ENCODE measurements around the gene C20orf173. TPM values are rescaled to one million over a fixed set of nuclear protein-coding genes. Genes with fewer than 3 reads are reported as not detected.
"Not testable (repeated sequence)": the region's sequence is repeated elsewhere in the genome, so short reads cannot be mapped to it uniquely, and the experiment has no call there.

C20orf173 gene
- total RNA-seq, 2 donors from 2014 or later = not detected

DNA sequence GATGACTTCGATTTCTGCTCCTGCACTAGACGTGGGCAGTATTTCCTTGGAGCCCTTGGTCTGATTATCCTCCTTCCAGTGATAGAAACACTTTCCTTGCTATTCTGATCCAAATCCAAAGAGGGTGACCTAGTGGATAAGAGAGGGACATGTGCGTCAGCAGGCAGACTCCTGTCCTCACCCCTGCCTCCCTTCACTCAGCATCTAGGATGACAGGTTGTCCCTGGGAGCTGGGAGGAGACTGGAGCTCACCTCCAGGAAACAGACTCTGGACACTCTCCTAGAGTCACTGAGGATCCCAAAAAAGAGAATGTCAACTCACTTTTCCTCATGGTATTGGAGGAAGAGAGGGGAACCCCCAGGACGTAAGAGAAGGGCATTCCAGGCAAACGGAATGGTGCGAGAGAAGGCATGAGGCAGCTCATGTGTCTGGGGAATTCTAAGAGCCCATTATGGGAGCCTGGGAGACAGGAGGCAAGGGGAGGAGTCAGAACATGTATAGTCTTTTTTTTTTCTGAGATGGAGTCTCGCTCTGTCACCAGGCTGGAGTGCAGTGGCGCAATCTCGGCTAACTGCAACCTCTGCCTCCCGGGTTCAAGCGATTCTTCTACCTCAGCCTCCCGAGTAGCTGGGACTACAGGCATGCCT, 2.2 kb downstream of the C20orf173 start:
- Histone ChIP-seq H3K27ac (no peak overlapping the region), H3K4me1 (ENCODE audit: control insufficient read depth in 1 of 2, low read depth in 2 of 2) (no peaks in the 10 kb centered on the region), H3K27me3 (replicated peaks; ENCODE audit: insufficient read depth) (no peaks in the 10 kb centered on the region), H3K4me3 (no peak overlapping the region), H3K9me3 (no peaks in the 10 kb centered on the region), H3K36me3 (no peaks in the 10 kb centered on the region)
- no peak for TF ChIP-seq CTCF (IDR thresholded peaks at IDR 0.05)
- no peak for DNase-seq (ENCODE audit: low spot score)
- no peak for ATAC-seq (ENCODE audit: insufficient number of reproducible peaks, low FRiP score, low read depth)

DNA sequence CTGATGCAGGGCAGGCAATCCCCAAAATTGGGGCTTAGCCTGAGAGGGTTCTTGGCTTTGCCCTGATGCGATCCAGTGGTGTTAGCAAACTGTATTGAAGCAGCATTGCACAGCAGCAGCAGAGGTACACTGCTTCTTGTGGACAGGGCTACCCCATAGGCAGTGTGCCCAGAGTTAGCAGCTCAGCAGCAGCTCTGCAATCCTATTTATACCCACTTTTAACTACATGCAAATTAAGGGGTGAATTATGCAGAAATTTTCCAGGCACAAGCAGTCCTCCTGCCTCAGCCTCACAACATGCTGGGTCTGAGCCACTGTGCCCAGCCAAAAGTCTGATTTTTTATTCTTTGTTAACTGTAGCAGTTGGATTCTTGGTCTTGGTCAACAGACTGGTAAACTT, 3.8 kb downstream of the C20orf173 start:
- no peaks in the 10 kb centered on the region for H3K27me3 ChIP-seq (replicated peaks; ENCODE audit: insufficient read depth)
- no peak overlapping the region for H3K27ac ChIP-seq
- H3K4me3 ChIP-seq = no peak overlapping the region
- no peaks in the 10 kb centered on the region for H3K9me3 ChIP-seq
- ATAC-seq (ENCODE audit: insufficient number of reproducible peaks, low FRiP score, low read depth) (no peak), DNase-seq (ENCODE audit: low spot score) (no peak)
- no peaks in the 10 kb centered on the region for H3K4me1 ChIP-seq (ENCODE audit: control insufficient read depth in 1 of 2, low read depth in 2 of 2)
- TF ChIP-seq CTCF (IDR thresholded peaks at IDR 0.05) = no peak
- no peaks in the 10 kb centered on the region for H3K36me3 ChIP-seq

DNA sequence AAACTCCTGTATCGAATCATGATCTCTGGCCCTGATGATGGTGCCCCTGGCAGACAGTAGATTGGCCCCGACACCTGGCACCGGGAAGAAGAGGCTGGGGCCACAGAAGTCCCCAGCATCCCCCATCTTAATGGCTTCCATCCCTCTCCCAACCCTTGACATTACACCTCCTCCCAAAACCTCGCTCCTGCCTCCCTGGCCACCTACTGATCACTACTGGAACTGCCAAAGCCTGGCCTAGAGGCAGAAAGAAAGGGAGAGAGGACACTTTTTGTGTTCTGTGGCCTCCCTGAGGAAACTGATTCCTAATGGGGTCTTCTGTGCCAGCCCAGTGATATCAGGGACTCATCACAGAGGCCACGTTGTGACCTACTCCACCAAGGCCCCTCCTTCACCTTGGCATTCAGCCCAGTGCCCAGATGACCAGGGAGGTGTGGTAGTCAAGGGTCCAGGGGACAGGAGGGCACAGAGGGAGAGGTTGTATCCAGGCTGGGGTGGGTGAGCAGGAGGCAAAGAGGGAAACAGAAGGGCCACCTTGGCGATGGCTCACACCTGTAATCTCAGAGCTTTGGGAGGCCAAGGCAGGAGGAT, 6.1 kb downstream of the C20orf173 start:
- Histone ChIP-seq H3K27me3 (replicated peaks; ENCODE audit: insufficient read depth) (no peaks in the 10 kb centered on the region), H3K36me3 (no peaks in the 10 kb centered on the region), H3K9me3 (no peaks in the 10 kb centered on the region), H3K4me3 (no peak overlapping the region), H3K4me1 (ENCODE audit: control insufficient read depth in 1 of 2, low read depth in 2 of 2) (no peaks in the 10 kb centered on the region), H3K27ac (no peak overlapping the region)
- peak; percentile 35 for TF ChIP-seq CTCF (IDR thresholded peaks at IDR 0.05)
- ATAC-seq (ENCODE audit: insufficient number of reproducible peaks, low FRiP score, low read depth) = no peak
- no peak for DNase-seq (ENCODE audit: low spot score)

DNA sequence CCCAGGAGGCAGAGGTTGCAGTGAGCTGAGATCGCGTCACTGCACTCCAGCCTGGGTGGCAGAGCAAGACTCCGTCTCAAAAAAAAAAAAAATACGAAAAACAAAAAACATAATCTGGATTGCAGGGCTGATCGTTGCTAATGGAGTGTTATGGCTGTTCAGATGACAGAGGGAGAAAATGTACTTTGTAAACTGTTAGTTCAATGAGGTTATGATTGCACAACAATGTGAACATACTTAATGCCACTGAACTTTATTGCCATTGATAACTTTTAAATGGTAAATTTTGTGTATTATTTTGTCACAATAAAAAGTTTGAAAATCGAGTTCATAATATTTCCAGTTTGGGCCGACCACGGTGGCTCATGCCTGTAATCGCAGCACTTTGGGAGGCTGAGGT, 10.5 kb downstream of the C20orf173 start:
- Histone ChIP-seq H3K27ac (no peak overlapping the region), H3K27me3 (replicated peaks; ENCODE audit: insufficient read depth) (no peaks in the 10 kb centered on the region), H3K36me3 (peaks cover 6% of the 10 kb centered on the region), H3K4me1 (ENCODE audit: control insufficient read depth in 1 of 2, low read depth in 2 of 2) (no peaks in the 10 kb centered on the region), H3K4me3 (no peak overlapping the region), H3K9me3 (no peaks in the 10 kb centered on the region)
- TF ChIP-seq CTCF (IDR thresholded peaks at IDR 0.05) = no peak
- ATAC-seq (ENCODE audit: insufficient number of reproducible peaks, low FRiP score, low read depth) = no peak
- no peak for DNase-seq (ENCODE audit: low spot score)

DNA sequence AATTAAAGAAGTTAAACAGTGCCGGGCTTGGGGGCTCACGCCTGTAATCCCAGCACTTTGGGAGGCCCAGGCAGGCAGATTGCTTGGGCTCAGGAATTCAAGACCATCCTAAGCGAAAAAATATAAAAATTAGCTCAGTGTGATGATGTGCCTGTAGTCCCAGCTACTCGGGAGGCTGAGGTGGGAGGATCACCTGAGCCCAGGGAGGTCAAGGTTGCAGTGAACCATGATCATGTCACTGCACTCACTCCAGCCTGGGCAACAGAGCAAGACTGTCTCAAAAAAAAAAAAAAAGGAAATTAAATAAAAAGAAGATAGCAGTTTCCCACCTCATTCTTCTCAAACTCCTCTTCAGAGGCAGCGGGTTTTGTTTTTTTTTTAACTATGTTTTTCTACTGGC, 11.7 kb downstream of the C20orf173 start:
- DNase-seq (ENCODE audit: low spot score); H3K27me3 ChIP-seq (replicated peaks; ENCODE audit: insufficient read depth); H3K27ac ChIP-seq; H3K9me3 ChIP-seq; ATAC-seq (ENCODE audit: insufficient number of reproducible peaks, low FRiP score, low read depth); H3K4me1 ChIP-seq (ENCODE audit: control insufficient read depth in 1 of 2, low read depth in 2 of 2); H3K4me3 ChIP-seq: not testable (repeated sequence)
- H3K36me3 ChIP-seq = peaks cover 11% of the 10 kb centered on the region

DNA sequence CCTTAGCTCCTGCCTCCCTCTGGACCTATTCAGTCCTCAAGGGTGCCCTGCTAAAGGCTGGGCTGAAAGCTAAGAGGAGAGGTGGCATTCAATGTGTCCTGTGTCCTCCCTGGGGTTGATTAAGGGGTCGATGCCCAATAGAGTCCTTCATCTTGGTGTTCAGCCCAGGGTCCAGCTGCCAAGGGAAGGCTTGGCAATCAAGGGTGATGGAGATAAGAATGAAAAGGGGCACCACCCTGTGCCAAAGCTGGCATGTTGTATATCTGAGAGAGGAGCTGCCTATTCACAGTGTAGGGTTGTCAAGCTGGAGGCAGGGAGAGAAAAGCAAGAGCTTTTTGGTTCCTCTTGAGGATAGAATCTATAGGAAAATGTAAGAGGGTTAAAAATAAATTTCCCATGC, 12.3 kb downstream of the C20orf173 start:
- H3K27me3 ChIP-seq (replicated peaks; ENCODE audit: insufficient read depth) = no peaks in the 10 kb centered on the region
- no peaks in the 10 kb centered on the region for H3K4me1 ChIP-seq (ENCODE audit: control insufficient read depth in 1 of 2, low read depth in 2 of 2)
- ATAC-seq (ENCODE audit: insufficient number of reproducible peaks, low FRiP score, low read depth) (no peak), DNase-seq (ENCODE audit: low spot score) (no peak)
- no peak for TF ChIP-seq CTCF (IDR thresholded peaks at IDR 0.05)
- no peaks in the 10 kb centered on the region for H3K9me3 ChIP-seq
- no peak overlapping the region for H3K4me3 ChIP-seq
- peaks cover 11% of the 10 kb centered on the region for H3K36me3 ChIP-seq
- H3K27ac ChIP-seq = no peak overlapping the region
